ENCODE data around the gene SSTR4.

Gene SSTR4

DNA sequence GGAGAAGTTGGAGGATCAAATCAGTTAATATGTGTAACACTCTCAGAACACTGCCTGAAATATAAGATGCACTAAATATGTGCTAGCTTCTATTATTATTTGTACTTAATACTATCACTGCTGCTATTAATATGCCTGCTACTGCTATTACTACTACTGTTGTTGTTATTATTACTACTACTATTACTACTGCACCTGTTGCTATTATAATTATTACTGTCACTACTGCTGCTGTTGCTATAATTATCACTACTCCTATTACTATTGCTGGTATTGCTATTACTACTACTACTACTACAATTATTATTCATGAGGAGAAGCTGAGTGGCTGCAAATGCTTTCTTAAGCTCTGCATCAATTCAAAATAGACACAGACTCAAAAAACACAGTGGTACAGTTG, 16.7 kb upstream of the SSTR4 start:
- Histone ChIP-seq H3K14ac (ENCODE audit: low read length) (no peak overlapping the region), H3K18ac (ENCODE audit: low read length) (no peak overlapping the region), H3K79me1 (ENCODE audit: low read depth, low read length) (no peaks in the 10 kb centered on the region), H3K27ac (replicated peaks; ENCODE audit: low read length) (no peak overlapping the region), H3K9me3 (replicated peaks in 1 of 2; ENCODE audit: control insufficient read depth in 2 of 2, insufficient read depth in 1 of 2, low read depth in 1 of 2, low read length in 2 of 2) (peaks cover 0 to 2% of the 10 kb centered on the region in 2 donors), H3K4me3 (ENCODE audit: low read length in 2 of 2) (no peak overlapping the region), H3K23ac (ENCODE audit: low read depth, low read length, poor library complexity) (no peak overlapping the region), H2BK5ac (ENCODE audit: low read length) (no peak overlapping the region), H3K4me2 (ENCODE audit: insufficient read depth, low read length, poor library complexity, severe bottlenecking) (no peak overlapping the region), H2BK120ac (ENCODE audit: low read depth, low read length) (no peak overlapping the region), H4K91ac (ENCODE audit: low read depth, low read length, poor library complexity) (no peak overlapping the region), H4K8ac (ENCODE audit: low read depth, low read length) (no peak overlapping the region), H3K4me1 (ENCODE audit: control insufficient read depth in 2 of 2, insufficient read depth in 1 of 2, low read depth in 1 of 2, low read length in 2 of 2) (peaks cover 0 to 10% of the 10 kb centered on the region in 2 donors), H2BK12ac (ENCODE audit: low read length) (no peak overlapping the region), H2AK5ac (ENCODE audit: low read depth, low read length) (no peak overlapping the region), H3K9ac (ENCODE audit: low read depth, low read length, poor library complexity) (no peak overlapping the region), H2AFZ (ENCODE audit: low read length) (no peak overlapping the region), H3K27me3 (ENCODE audit: control insufficient read depth in 3 of 3, insufficient read depth in 3 of 3, low read depth in 1 of 3, low read length in 3 of 3) (no peaks in the 10 kb centered on the region), H3K4ac (ENCODE audit: low read length) (no peak overlapping the region), H2BK15ac (ENCODE audit: low read length) (no peak overlapping the region), H3K36me3 (replicated peaks in 1 of 2; ENCODE audit: control insufficient read depth in 2 of 2, insufficient read depth in 2 of 2, low read length in 2 of 2) (no peaks in the 10 kb centered on the region)
- DNase-seq (ENCODE audit: low spot score) = no peak

DNA sequence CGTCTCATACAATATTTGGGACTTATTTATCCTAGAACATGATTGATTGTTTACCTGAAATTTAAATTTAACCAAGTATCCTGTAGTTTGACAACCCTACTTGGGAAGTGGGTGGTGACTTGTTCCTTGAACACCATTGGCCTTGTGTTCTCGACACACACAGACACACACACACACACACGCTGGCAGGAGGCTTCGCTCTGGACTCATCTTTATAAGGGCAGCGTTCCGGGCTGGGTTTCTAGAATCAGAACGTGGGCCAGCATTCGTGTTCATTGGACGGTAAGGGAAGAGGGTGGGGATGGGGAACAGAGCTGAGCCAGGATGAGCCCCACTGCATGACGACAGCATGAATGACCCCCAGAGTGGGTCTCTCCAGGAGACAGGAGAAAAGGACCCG, 16.2 kb upstream of the SSTR4 start:
- no peaks in the 10 kb centered on the region for H3K27me3 ChIP-seq (ENCODE audit: control insufficient read depth in 3 of 3, insufficient read depth in 3 of 3, low read depth in 1 of 3, low read length in 3 of 3)
- H3K4ac ChIP-seq (ENCODE audit: low read length) = no peak overlapping the region
- no CpG with 5 or more reads among the region's 11 CpGs for WGBS, 2 donors (ENCODE audit: extremely low coverage in 2 of 2, insufficient read length in 2 of 2, insufficient replicate concordance in 1 of 2)

DNA sequence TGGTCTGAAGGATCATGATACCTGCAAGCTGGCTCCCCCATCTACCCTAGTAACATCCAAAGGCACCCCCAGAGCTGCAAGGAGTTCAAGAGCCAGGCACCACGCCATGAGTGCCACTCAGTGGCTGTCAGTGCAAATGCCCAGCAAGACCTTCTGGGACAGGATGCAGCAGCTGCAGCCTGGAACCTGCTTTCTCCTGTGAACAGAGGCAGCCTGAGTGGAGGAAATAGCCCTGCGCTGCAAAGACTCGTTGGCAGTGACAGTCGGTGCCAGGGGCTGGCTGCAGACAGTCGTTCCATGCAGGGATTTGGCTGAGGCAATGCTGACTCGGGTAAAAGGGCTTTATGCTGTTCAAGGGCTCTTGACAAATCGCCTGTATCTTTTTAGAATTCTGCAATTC, 15.7 kb upstream of the SSTR4 start:
- WGBS, 2 donors (ENCODE audit: extremely low coverage in 2 of 2, insufficient read length in 2 of 2, insufficient replicate concordance in 1 of 2) = no CpG with 5 or more reads among the region's 7 CpGs
- no peaks in the 10 kb centered on the region for H3K79me1 ChIP-seq (ENCODE audit: low read depth, low read length)

More for the DNA sequence above, 16.2 kb upstream of the SSTR4 start:
- no peak overlapping the region for H2BK5ac ChIP-seq (ENCODE audit: low read length)
- no peak overlapping the region for H4K8ac ChIP-seq (ENCODE audit: low read depth, low read length)
- no peak overlapping the region for H3K4me2 ChIP-seq (ENCODE audit: insufficient read depth, low read length, poor library complexity, severe bottlenecking)
- H2BK15ac ChIP-seq (ENCODE audit: low read length) = no peak overlapping the region
- no peak overlapping the region for H3K9ac ChIP-seq (ENCODE audit: low read depth, low read length, poor library complexity)
- H3K27ac ChIP-seq (replicated peaks; ENCODE audit: low read length) = no peak overlapping the region
- peaks cover 0 to 10% of the 10 kb centered on the region in 2 donors for H3K4me1 ChIP-seq (ENCODE audit: control insufficient read depth in 2 of 2, insufficient read depth in 1 of 2, low read depth in 1 of 2, low read length in 2 of 2)
- no peaks in the 10 kb centered on the region for H3K79me1 ChIP-seq (ENCODE audit: low read depth, low read length)
- H3K14ac ChIP-seq (ENCODE audit: low read length) = no peak overlapping the region
- H3K18ac ChIP-seq (ENCODE audit: low read length) = no peak overlapping the region
- H2AK5ac ChIP-seq (ENCODE audit: low read depth, low read length) = no peak overlapping the region
- H2BK12ac ChIP-seq (ENCODE audit: low read length) = no peak overlapping the region
- H2AFZ ChIP-seq (ENCODE audit: low read length) = no peak overlapping the region
- no peak overlapping the region for H3K23ac ChIP-seq (ENCODE audit: low read depth, low read length, poor library complexity)
- DNase-seq (ENCODE audit: low spot score) = no peak
- no peak overlapping the region for H4K91ac ChIP-seq (ENCODE audit: low read depth, low read length, poor library complexity)
- H3K36me3 ChIP-seq (replicated peaks in 1 of 2; ENCODE audit: control insufficient read depth in 2 of 2, insufficient read depth in 2 of 2, low read length in 2 of 2) = no peaks in the 10 kb centered on the region
- no peak overlapping the region for H2BK120ac ChIP-seq (ENCODE audit: low read depth, low read length)
- peaks cover 0 to 2% of the 10 kb centered on the region in 2 donors for H3K9me3 ChIP-seq (replicated peaks in 1 of 2; ENCODE audit: control insufficient read depth in 2 of 2, insufficient read depth in 1 of 2, low read depth in 1 of 2, low read length in 2 of 2)
- no peak overlapping the region for H3K4me3 ChIP-seq (ENCODE audit: low read length in 2 of 2)

DNA sequence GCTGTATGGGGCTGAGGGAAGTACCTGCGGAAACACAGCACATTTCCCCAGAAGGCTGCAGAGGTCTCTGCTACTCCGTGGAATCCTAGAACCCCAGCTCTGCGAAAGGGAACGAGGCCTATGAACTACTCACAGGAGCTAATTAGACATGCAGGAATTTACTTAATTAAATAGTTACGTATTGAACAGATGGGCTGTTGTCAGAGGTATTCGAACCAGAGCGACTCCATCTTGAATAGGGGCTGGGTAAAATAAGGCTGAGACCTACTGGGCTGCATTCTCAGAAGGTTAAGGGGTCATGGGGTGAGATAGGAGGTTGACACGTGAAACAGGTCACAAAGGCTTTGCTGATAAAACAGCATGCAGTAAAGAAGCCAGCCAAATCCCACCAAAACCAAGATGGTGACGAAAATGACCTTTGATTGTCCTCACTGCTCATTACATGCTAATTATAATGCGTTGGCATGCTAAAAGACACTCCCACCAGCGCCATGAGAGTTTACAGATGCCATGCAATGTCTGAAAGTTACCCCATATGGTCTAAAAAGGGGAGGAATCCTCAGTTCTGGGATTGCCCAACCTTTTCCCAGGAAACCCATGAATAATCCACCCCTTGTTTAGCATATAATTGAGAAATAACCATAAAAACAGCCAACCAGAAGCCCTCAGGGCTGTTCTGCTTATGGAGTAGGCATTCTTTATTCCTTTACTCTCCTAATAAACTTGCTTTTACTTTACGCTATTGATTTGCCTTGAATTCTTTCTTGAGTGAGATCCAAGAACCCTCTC, 14.7 kb upstream of the SSTR4 start:
- H3K79me1 ChIP-seq (ENCODE audit: low read depth, low read length) = no peaks in the 10 kb centered on the region
- H2BK5ac ChIP-seq (ENCODE audit: low read length) = no peak overlapping the region
- H3K27me3 ChIP-seq (ENCODE audit: control insufficient read depth in 3 of 3, insufficient read depth in 3 of 3, low read depth in 1 of 3, low read length in 3 of 3) = no peaks in the 10 kb centered on the region
- H2BK120ac ChIP-seq (ENCODE audit: low read depth, low read length) = no peak overlapping the region
- no peak overlapping the region for H3K9ac ChIP-seq (ENCODE audit: low read depth, low read length, poor library complexity)
- H4K91ac ChIP-seq (ENCODE audit: low read depth, low read length, poor library complexity) = no peak overlapping the region
- no peak overlapping the region for H3K4me2 ChIP-seq (ENCODE audit: insufficient read depth, low read length, poor library complexity, severe bottlenecking)
- H3K14ac ChIP-seq (ENCODE audit: low read length) = no peak overlapping the region
- peak overlapping the region; percentile 70 for H3K18ac ChIP-seq (ENCODE audit: low read length)
- H2AK5ac ChIP-seq (ENCODE audit: low read depth, low read length) = no peak overlapping the region
- no peak overlapping the region for H3K4me3 ChIP-seq (ENCODE audit: low read length in 2 of 2)
- no peak overlapping the region for H3K4ac ChIP-seq (ENCODE audit: low read length)
- no peak overlapping the region for H2BK12ac ChIP-seq (ENCODE audit: low read length)
- H4K8ac ChIP-seq (ENCODE audit: low read depth, low read length) = no peak overlapping the region
- peaks cover 0 to 10% of the 10 kb centered on the region in 2 donors for H3K4me1 ChIP-seq (ENCODE audit: control insufficient read depth in 2 of 2, insufficient read depth in 1 of 2, low read depth in 1 of 2, low read length in 2 of 2)
- H3K36me3 ChIP-seq (replicated peaks in 1 of 2; ENCODE audit: control insufficient read depth in 2 of 2, insufficient read depth in 2 of 2, low read length in 2 of 2) = no peaks in the 10 kb centered on the region
- no CpG with 5 or more reads among the region's 12 CpGs for WGBS, 2 donors (ENCODE audit: extremely low coverage in 2 of 2, insufficient read length in 2 of 2, insufficient replicate concordance in 1 of 2)
- H3K23ac ChIP-seq (ENCODE audit: low read depth, low read length, poor library complexity) = no peak overlapping the region
- H3K9me3 ChIP-seq (replicated peaks in 1 of 2; ENCODE audit: control insufficient read depth in 2 of 2, insufficient read depth in 1 of 2, low read depth in 1 of 2, low read length in 2 of 2) = peaks cover 0 to 2% of the 10 kb centered on the region in 2 donors
- H2BK15ac ChIP-seq (ENCODE audit: low read length) = no peak overlapping the region
- no peak overlapping the region for H3K27ac ChIP-seq (replicated peaks; ENCODE audit: low read length)
- H2AFZ ChIP-seq (ENCODE audit: low read length) = no peak overlapping the region
- no peak for DNase-seq (ENCODE audit: low spot score)

More for the DNA sequence above, 15.7 kb upstream of the SSTR4 start:
- no peak overlapping the region for H3K27ac ChIP-seq (replicated peaks; ENCODE audit: low read length)
- no peak overlapping the region for H2BK5ac ChIP-seq (ENCODE audit: low read length)
- H3K36me3 ChIP-seq (replicated peaks in 1 of 2; ENCODE audit: control insufficient read depth in 2 of 2, insufficient read depth in 2 of 2, low read length in 2 of 2) = no peaks in the 10 kb centered on the region
- peak overlapping the region; percentile 33 for H3K18ac ChIP-seq (ENCODE audit: low read length)
- H2BK12ac ChIP-seq (ENCODE audit: low read length) = no peak overlapping the region
- H3K9ac ChIP-seq (ENCODE audit: low read depth, low read length, poor library complexity) = no peak overlapping the region
- H3K4me2 ChIP-seq (ENCODE audit: insufficient read depth, low read length, poor library complexity, severe bottlenecking) = no peak overlapping the region
- peak overlapping the region in 1 of 2 donors; percentile 13 for H3K4me3 ChIP-seq (ENCODE audit: low read length in 2 of 2)
- H2AFZ ChIP-seq (ENCODE audit: low read length) = no peak overlapping the region
- no peak overlapping the region for H2AK5ac ChIP-seq (ENCODE audit: low read depth, low read length)
- no peak for DNase-seq (ENCODE audit: low spot score)
- H2BK15ac ChIP-seq (ENCODE audit: low read length) = no peak overlapping the region
- no peak overlapping the region for H3K23ac ChIP-seq (ENCODE audit: low read depth, low read length, poor library complexity)
- H2BK120ac ChIP-seq (ENCODE audit: low read depth, low read length) = no peak overlapping the region
- no peak overlapping the region for H4K91ac ChIP-seq (ENCODE audit: low read depth, low read length, poor library complexity)
- peaks cover 0 to 2% of the 10 kb centered on the region in 2 donors for H3K9me3 ChIP-seq (replicated peaks in 1 of 2; ENCODE audit: control insufficient read depth in 2 of 2, insufficient read depth in 1 of 2, low read depth in 1 of 2, low read length in 2 of 2)
- H3K27me3 ChIP-seq (ENCODE audit: control insufficient read depth in 3 of 3, insufficient read depth in 3 of 3, low read depth in 1 of 3, low read length in 3 of 3) = no peaks in the 10 kb centered on the region
- no peak overlapping the region for H3K14ac ChIP-seq (ENCODE audit: low read length)
- H3K4ac ChIP-seq (ENCODE audit: low read length) = no peak overlapping the region
- H4K8ac ChIP-seq (ENCODE audit: low read depth, low read length) = no peak overlapping the region
- H3K4me1 ChIP-seq (ENCODE audit: control insufficient read depth in 2 of 2, insufficient read depth in 1 of 2, low read depth in 1 of 2, low read length in 2 of 2) = peaks cover 0 to 10% of the 10 kb centered on the region in 2 donors

All from neuronal stem cell (in vitro differentiated cells).